Rectal smooth muscle tissue (tissue), 1 donor: Measurements from ENCODE around the gene PCCB.
A peak's percentile ranks its signal among the peaks of the same experiment; 100 is the strongest.
"Not testable (repeated sequence)": the region's sequence is repeated elsewhere in the genome, so short reads cannot be mapped to it uniquely, and the experiment has no call there.

ENCODE experiments used
- H3K27ac ChIP-seq: one replicate; pipeline ENCODE4 v1.7.0; 2013; ENCODE audit warnings: low read depth, low read length, inconsistent platforms
- H3K27me3 ChIP-seq: one replicate; pipeline ENCODE4 v1.7.0; 2013; ENCODE audit warnings: low read length; ENCODE audit not compliant: control insufficient read depth, insufficient read depth
- H3K36me3 ChIP-seq: one replicate; pipeline ENCODE4 v1.7.0; 2013; ENCODE audit warnings: low read length; ENCODE audit not compliant: control insufficient read depth, insufficient read depth
- H3K4me1 ChIP-seq: one replicate; pipeline ENCODE4 v1.7.0; 2013; ENCODE audit warnings: low read length; ENCODE audit not compliant: control insufficient read depth, insufficient read depth
- H3K4me3 ChIP-seq: one replicate; pipeline ENCODE4 v1.7.0; 2013; ENCODE audit warnings: low read length
- H3K9ac ChIP-seq: one replicate; pipeline ENCODE4 v1.7.0; 2013; ENCODE audit warnings: low read length

The PCCB gene

GRCh38 chr3:136250059-136250902 lies at the start of gene PCCB:
Gene PCCB, plus strand, starts transcription at chr3:136250340. Its CDS starts 36 bp downstream, at chr3:136250376.
- Histone ChIP-seq H3K27ac (peak within 1 kb of the TSS; percentile 89), H3K9ac (peak within 1 kb of the TSS; percentile 67), H3K27me3 (no peaks in the 10 kb centered on the region), H3K36me3 (no peaks in the 10 kb centered on the region), H3K4me3 (peak within 1 kb of the TSS; percentile 91), H3K4me1 (peaks cover 2% of the 10 kb centered on the region)

DNA sequence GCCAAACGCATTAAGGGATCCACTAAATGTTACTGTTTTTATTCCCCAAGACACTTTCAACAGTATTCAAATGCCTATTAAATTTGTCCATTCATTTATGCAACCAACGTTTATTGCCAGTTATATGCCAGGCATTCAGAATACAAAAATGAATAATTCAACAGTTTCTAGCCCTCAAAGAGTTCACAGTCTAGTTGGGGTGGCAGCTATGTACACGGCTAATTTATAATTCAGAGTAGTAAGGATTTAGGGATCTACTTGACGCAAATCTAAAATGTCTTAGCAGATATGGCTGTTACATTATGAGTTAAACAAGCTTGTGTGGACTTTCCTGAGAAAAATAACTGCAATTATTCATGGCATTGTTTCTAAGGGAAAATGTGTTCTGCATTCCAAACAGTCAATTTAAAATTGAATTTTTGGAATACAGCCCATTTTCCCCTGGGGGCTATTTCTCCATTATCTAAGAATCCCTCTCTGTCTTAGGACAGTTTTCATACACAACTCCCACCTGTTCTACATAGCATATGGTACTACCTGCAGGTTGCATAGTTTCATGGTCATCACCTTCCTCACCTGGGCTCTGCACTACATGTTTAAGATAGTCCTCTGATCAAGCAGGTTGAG lies 42.5 kb upstream of the PCCB start:
- Histone ChIP-seq H3K36me3 (no peaks in the 10 kb centered on the region), H3K4me1 (no peaks in the 10 kb centered on the region), H3K27me3 (no peaks in the 10 kb centered on the region), H3K4me3 (no peak overlapping the region), H3K9ac (no peak overlapping the region), H3K27ac (no peak overlapping the region)

DNA sequence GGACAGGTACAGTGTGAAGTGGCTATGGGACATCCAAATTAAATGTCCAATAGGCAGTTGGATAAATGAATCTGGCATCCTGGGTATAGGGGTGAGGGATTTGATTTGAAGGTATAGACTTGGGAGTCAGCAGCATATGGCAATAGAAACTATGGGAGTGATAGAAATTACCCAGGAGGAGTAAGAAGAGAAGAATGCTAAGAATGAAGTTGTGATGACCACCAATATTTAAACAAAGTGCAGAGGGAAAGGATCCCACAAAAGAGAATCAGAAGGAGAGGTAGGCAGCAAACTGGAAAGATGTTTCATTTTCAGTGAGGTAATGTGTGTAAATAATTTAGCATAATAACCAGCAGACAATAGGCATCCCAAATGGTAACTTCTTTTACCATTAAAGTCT lies 40.2 kb upstream of the PCCB start:
- no peaks in the 10 kb centered on the region for H3K36me3 ChIP-seq
- H3K27ac ChIP-seq: no peak overlapping the region
- no peaks in the 10 kb centered on the region for H3K4me1 ChIP-seq
- H3K9ac ChIP-seq: no peak overlapping the region
- no peaks in the 10 kb centered on the region for H3K27me3 ChIP-seq
- no peak overlapping the region for H3K4me3 ChIP-seq

DNA sequence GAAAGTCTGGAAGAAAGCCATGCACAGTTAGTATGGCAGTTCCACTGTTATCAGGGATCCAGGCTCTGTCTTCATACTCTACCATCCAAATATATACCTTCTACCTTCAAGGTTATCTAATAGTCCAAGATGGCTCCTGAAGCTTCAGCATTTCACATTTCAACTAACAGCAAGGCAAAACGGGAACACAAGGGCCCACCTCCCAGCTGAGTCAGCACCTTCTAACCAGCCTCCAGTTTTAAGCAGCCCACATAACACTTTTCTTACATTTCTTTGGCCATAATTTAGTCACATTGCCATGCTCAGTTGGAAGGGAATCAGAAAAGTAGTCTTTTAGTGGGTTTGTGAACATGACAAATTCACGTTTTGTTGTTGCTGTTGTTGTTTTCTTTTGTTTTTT lies 38.6 kb upstream of the PCCB start:
- H3K27me3 ChIP-seq: no peaks in the 10 kb centered on the region
- H3K27ac ChIP-seq: no peak overlapping the region
- H3K9ac ChIP-seq: no peak overlapping the region
- no peaks in the 10 kb centered on the region for H3K36me3 ChIP-seq
- no peaks in the 10 kb centered on the region for H3K4me1 ChIP-seq
- no peak overlapping the region for H3K4me3 ChIP-seq

DNA sequence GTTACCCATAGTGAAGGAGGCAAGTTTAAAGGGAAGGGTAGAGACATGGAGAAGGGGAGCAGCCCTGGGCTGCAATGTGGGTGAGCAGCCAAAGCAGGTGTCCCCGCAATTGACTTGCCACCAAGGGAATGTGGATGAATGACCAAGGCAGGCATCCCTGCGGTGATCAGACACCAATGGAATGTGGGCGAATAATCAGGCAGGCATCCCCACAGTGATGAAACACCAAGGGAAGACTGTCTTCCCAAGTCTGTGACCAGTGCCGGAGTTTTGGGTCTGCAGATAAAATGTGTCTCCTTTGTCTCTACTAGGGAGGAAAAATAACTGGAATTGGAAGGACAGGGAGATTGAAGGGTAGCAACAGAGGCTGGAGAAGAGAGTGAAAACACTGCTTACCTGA lies 27.4 kb upstream of the PCCB start:
- H3K4me3 ChIP-seq, H3K36me3 ChIP-seq, H3K9ac ChIP-seq, H3K4me1 ChIP-seq, H3K27ac ChIP-seq, H3K27me3 ChIP-seq: not testable (repeated sequence)

DNA sequence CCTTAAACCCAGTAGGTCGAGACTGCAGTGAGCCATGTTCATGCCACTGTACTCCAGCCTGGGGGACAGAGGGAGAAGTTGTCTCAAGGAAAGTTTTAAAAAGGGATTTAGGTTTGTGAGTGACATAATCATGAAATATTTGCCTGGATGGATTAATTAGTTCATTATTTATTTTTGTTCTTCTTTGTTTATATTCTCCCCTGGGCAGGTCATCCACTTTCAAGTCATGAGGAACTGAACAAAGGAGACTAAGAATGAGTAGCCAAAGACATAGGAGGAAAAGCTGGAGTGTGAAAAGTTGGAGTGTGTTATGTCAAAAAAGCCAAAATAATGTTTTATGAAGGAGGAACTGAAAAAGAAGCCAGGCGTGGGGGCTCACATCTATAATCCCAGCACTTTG lies 17.7 kb upstream of the PCCB start:
- H3K4me1 ChIP-seq: no peaks in the 10 kb centered on the region
- no peaks in the 10 kb centered on the region for H3K36me3 ChIP-seq
- H3K9ac ChIP-seq: no peak overlapping the region

GRCh38 chr3:136235545-136235944 lies 14.6 kb upstream of the PCCB start:
- H3K27me3 ChIP-seq: no peaks in the 10 kb centered on the region
- no peak overlapping the region for H3K27ac ChIP-seq
- H3K36me3 ChIP-seq: no peaks in the 10 kb centered on the region

More for the DNA sequence above, 17.7 kb upstream of the PCCB start:
- Histone ChIP-seq H3K4me3 (no peak overlapping the region), H3K27ac (no peak overlapping the region), H3K27me3 (no peaks in the 10 kb centered on the region)

DNA sequence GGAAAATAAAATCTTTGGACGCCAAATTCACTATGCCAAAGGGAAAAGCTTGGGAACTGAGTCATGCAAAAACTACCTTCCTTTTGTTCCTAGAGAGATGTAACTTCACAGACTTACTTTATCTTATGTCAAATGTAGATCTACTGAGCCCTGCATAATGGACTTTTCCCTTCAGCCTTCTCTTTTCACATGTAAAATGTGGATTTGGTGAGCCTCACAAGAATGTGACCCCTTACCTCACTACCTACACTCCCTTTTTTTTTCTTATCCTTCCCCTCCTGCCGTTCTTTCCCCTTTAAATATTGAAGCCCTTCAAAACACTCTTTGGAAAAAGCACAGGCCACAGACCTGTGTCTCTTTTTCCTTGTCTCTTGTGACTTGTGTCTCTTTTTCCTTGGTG lies 14.0 kb upstream of the PCCB start:
- Histone ChIP-seq H3K4me1 (no peaks in the 10 kb centered on the region), H3K27me3 (no peaks in the 10 kb centered on the region), H3K27ac (no peak overlapping the region), H3K36me3 (no peaks in the 10 kb centered on the region), H3K9ac (no peak overlapping the region), H3K4me3 (no peak overlapping the region)

More at GRCh38 chr3:136235545-136235944, 14.6 kb upstream of the PCCB start:
- no peak overlapping the region for H3K4me3 ChIP-seq
- H3K9ac ChIP-seq: no peak overlapping the region
- no peaks in the 10 kb centered on the region for H3K4me1 ChIP-seq

DNA sequence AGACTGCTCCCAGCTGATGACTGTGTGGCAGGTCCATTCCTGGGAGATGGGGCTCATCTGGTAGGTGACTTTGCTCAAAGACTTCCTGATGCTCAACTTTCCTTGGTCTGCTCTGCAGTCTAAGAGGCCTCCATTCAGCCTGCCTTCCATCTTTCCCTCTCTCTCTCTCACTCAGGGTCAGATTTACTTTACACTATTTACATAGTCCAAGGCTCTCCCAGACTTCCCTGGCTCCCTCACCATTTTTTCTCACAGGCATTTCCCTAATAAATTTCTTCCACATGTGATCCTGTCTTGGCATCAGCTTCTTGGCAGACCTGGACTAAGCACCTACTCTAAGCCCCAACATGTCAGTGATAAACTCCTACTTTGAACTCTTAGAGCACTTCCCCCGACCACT lies 13.0 kb upstream of the PCCB start:
- no peak overlapping the region for H3K27ac ChIP-seq
- H3K9ac ChIP-seq: no peak overlapping the region
- H3K4me3 ChIP-seq: no peak overlapping the region
- no peaks in the 10 kb centered on the region for H3K36me3 ChIP-seq
- H3K27me3 ChIP-seq: no peaks in the 10 kb centered on the region
- H3K4me1 ChIP-seq: no peaks in the 10 kb centered on the region

DNA sequence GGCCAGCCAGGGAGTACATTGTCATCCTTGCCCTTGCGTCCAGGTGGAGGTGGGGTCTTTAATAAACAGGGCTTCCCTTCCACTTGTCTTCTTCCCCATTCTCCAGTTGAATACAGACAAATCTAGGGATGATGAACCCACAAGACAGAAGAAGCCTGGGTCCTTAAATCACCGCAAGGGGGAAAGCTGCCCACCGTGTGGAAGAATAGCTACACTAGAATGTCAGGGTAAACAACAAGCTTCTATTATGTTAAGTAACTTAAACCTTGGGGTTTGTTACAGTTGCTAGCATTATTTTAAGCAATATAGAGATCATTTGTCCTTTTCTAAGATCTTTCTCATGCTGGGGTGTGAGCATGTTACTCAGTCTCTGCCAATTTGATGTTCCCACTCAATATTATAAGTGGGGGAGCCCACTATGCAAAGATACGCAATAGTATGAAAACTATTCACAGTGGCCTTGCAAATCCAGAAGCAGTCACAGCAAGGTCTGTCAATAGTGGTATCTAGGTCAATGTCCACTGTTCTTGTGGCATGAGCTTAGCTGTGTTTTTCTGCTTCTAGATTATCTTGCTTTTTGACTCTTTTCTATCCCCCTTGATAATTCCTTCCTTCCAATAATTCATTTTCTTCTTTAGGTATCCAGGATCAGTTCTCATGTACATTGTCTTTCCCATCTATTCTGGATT lies 12.0 kb upstream of the PCCB start:
- no peak overlapping the region for H3K27ac ChIP-seq
- no peaks in the 10 kb centered on the region for H3K4me1 ChIP-seq
- H3K4me3 ChIP-seq: no peak overlapping the region
- no peaks in the 10 kb centered on the region for H3K36me3 ChIP-seq
- no peak overlapping the region for H3K9ac ChIP-seq
- no peaks in the 10 kb centered on the region for H3K27me3 ChIP-seq

GRCh38 chr3:136239094-136239493 lies 11.0 kb upstream of the PCCB start:
- no peak overlapping the region for H3K4me3 ChIP-seq
- no peaks in the 10 kb centered on the region for H3K27me3 ChIP-seq
- no peak overlapping the region for H3K9ac ChIP-seq
- no peaks in the 10 kb centered on the region for H3K36me3 ChIP-seq
- H3K4me1 ChIP-seq: no peaks in the 10 kb centered on the region
- H3K27ac ChIP-seq: no peak overlapping the region

DNA sequence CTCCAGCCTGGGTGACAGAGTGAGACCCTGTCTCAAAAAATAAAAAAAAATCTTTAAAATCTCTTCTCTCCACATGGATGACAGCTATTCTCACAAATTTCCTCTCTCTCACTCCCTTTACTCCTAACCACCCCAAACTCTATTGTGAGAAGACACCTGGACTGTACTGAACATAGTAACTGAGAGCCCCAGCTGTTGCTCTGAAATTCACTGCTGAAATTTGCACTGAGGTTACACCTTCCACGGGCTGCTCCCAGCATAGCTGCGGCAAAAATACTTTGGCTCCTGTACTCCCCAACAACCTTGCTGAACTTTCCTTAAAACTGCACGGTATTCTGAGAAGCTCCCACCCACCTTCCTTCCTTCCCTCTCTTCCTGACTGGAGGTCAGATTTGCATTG lies 4.4 kb upstream of the PCCB start:
- Histone ChIP-seq H3K36me3 (no peaks in the 10 kb centered on the region), H3K27me3 (no peaks in the 10 kb centered on the region), H3K9ac (no peak overlapping the region), H3K27ac (no peak overlapping the region), H3K4me3 (no peak overlapping the region), H3K4me1 (no peaks in the 10 kb centered on the region)
